ENCODE measurements around the gene GTPBP8. TPM values are rescaled to one million over a fixed set of nuclear protein-coding genes. Genes with fewer than 3 reads are reported as not detected.

GTPBP8 gene
- total and polyA plus RNA-seq, 12 donors = 4.5 to 39.6 (median 18.1) TPM

DNA sequence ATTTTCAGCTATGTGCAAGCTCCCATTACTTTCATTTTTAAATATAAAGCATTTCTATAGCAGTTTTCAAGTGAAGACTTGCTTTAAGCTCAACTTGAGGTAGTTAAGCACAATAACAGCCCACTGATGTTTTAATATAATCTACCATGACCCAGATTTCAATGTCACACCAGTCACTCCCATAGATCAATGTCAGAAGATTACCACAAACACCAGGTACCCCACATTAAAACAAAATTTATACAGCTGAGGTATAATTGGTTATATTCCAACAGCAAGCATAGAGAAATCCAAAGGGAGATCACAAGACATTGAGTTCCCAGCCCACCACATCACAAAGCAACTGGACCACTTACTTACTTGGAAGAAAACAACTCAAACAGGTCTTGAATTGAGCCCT, 22.8 kb downstream of the GTPBP8 start:
- TF ChIP-seq, protein P1, sequence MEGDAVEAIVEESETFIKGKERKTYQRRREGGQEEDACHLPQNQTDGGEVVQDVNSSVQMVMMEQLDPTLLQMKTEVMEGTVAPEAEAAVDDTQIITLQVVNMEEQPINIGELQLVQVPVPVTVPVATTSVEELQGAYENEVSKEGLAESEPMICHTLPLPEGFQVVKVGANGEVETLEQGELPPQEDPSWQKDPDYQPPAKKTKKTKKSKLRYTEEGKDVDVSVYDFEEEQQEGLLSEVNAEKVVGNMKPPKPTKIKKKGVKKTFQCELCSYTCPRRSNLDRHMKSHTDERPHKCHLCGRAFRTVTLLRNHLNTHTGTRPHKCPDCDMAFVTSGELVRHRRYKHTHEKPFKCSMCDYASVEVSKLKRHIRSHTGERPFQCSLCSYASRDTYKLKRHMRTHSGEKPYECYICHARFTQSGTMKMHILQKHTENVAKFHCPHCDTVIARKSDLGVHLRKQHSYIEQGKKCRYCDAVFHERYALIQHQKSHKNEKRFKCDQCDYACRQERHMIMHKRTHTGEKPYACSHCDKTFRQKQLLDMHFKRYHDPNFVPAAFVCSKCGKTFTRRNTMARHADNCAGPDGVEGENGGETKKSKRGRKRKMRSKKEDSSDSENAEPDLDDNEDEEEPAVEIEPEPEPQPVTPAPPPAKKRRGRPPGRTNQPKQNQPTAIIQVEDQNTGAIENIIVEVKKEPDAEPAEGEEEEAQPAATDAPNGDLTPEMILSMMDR (IDR thresholded peaks at IDR 0.05) = no peak
- TF ChIP-seq POLR2A (IDR thresholded peaks at IDR 0.05) = no peak
- Histone ChIP-seq H3K27me3 (no peaks in the 10 kb centered on the region), H3K4me1 (replicated peaks in 1 of 2) (peaks cover 6 to 13% of the 10 kb centered on the region in 2 donors), H3K9me3 (replicated peaks in 1 of 3) (no peaks in the 10 kb centered on the region), H3K36me3 (replicated peaks in 1 of 2) (peaks cover 0 to 36% of the 10 kb centered on the region in 2 donors), H3K4me3 (no peak overlapping the region), H3K27ac (no peak overlapping the region)
- intact Hi-C loops (cut with DNase I) = no loop called here
- no peak for DNase-seq

DNA sequence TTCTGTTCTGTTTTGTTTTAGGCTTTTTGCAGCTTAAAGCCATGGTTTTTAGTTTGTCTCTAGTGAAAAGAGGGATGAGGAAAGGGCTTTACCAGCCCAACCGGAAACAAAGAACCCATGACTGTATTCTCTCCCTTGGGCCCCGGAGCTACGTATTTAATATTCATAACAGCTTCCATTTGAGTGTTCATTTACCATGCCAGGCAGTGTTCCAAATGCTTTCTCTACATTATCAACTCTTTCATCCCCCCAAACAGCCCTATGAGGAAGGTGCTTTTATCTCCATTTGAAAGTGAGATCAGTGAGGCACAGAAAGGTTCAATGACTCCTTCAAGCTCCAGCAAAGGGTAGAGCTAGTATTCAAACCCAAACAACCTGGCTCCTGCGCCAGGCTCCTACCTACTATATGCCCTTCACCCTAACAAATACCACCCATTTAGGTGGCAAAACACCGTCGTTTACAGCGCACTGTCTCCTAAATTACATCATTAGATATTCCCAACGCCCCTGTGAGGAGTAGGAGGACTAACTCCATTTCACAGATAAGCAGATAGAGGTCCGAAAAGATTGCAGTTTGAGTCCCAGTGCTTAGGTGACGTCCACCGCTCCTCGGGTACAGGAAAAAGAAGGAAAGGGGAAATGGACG, 27.9 kb downstream of the GTPBP8 start:
- intact Hi-C loops (cut with DNase I) = no loop called here
- DNase-seq = peak in 1 of 7 donors; percentile 52
- peak overlapping the region; percentile 68 to 95 (median 79) for H3K27ac ChIP-seq

DNA sequence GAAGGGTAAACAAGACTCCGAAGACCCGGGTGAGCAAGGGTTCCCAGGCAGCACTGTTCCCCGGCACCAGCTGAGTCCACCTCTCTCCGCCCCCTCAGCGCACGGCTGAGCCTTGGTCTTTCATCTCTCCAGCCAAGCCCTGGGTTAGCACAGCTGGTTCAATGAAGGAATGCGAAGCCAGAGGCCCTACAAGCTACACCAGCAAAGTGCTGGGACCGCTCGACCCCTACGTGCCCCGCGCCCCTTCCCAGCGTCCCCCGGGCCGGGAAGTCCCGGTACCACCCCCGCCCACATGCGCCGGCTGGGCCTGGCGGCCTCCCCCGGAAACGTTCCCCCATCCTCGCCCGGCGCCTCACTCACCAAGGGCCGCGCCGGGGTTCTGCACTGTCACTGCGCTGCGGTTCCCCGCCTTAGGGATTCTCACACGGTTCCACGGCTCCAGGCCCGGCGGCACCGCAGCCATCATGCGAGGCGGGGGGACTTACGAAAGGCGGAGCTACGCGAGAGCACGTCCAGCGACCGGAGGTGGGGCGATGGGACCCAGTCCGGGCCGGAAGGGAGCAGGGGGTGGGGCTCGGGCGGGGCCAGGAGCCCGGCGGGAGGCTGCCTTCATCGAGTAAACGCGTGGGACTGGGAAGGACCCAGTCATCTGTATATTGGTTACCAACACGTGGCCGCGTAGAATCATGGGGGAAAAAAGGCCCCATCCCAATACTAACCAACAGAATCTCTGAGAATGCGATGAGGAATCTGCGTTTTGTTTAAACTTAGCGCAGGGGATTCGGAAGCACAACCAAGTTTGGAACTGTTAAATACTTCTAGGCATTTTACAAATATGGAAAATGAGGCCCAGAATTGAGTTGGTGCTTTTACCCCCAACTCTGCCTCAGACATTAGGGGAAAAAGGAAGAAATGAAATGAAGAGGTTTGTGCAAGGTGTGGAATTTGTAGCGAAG, 28.7 kb downstream of the GTPBP8 start:
- H3K9me3 ChIP-seq (replicated peaks in 1 of 3) = no peaks in the 10 kb centered on the region
- H3K4me1 ChIP-seq (replicated peaks in 1 of 2) = peaks cover 11 to 21% of the 10 kb centered on the region in 2 donors
- H3K27me3 ChIP-seq = no peaks in the 10 kb centered on the region
- peaks cover 0 to 3% of the 10 kb centered on the region in 2 donors for H3K36me3 ChIP-seq (replicated peaks in 1 of 2)
- DNase-seq = peak; percentile 89 to 95 (median 92)
- peak; percentile 42 to 66 for TF ChIP-seq POLR2A (IDR thresholded peaks at IDR 0.05)
- TF ChIP-seq, protein P1 (IDR thresholded peaks at IDR 0.05) = no peak
- H3K27ac ChIP-seq = peak overlapping the region; percentile 68 to 95 (median 79)
- peak overlapping the region; percentile 41 to 87 (median 72) for H3K4me3 ChIP-seq
- intact Hi-C loops (cut with DNase I) = no loop called here
- WGBS, 4 donors = 3 to 12% (median 7%) methylated on average over 19 to 63 of the region's 63 CpGs

More for the DNA sequence above, 27.9 kb downstream of the GTPBP8 start:
- Histone ChIP-seq H3K4me3 (peak overlapping the region; percentile 41 to 87 (median 72)), H3K27me3 (no peaks in the 10 kb centered on the region), H3K9me3 (replicated peaks in 1 of 3) (no peaks in the 10 kb centered on the region), H3K4me1 (replicated peaks in 1 of 2) (peaks cover 11 to 21% of the 10 kb centered on the region in 2 donors), H3K36me3 (replicated peaks in 1 of 2) (peaks cover 0 to 5% of the 10 kb centered on the region in 2 donors)
- 4 to 6% (median 5%) methylated on average over 13 of the region's 13 CpGs for WGBS, 4 donors
- TF ChIP-seq, protein P1 (IDR thresholded peaks at IDR 0.05) = no peak
- TF ChIP-seq POLR2A (IDR thresholded peaks at IDR 0.05) = no peak

DNA sequence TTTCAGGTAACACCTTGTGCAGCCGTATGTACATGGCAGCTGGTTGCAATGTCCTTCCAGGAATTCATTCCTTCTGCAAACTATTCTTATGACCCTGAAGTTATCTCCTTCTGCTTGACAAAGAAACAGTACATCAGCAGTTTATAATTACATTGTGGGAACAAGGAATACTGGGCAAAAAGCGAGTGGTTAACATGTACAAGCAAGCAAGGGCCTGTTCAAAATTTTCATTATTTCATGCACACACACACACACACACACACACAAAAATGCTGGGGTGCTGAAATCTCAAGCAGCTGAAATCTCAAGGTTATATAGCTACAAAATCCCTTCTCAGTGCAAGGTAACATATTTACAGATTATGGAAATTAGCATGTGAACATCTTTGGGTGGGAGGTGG, 30.7 kb downstream of the GTPBP8 start:
- DNase-seq = no peak
- Histone ChIP-seq H3K36me3 (replicated peaks in 1 of 2) (no peaks in the 10 kb centered on the region), H3K27ac (no peak overlapping the region), H3K9me3 (replicated peaks in 1 of 3) (no peaks in the 10 kb centered on the region), H3K27me3 (no peaks in the 10 kb centered on the region), H3K4me1 (replicated peaks in 1 of 2) (peaks cover 11 to 21% of the 10 kb centered on the region in 2 donors), H3K4me3 (no peak overlapping the region)
- intact Hi-C loops (cut with DNase I) = no loop called here
- no peak for TF ChIP-seq POLR2A (IDR thresholded peaks at IDR 0.05)
- TF ChIP-seq, protein P1 (IDR thresholded peaks at IDR 0.05) = no peak
- WGBS, 4 donors = 75 to 92% (median 87%) methylated on average over 2 of the region's 2 CpGs

All from adrenal gland (tissue), 12 donors.